Common myeloid progenitor, CD34-positive (primary cell): Measurements from ENCODE around the gene COL23A1.

ENCODE experiments used
- CTCF ChIA-PET: fragments of 350-600 bp; sonication (Branson Sonifier 250); formaldehyde crosslinking; loops from one replicate; lab custom pipeline; 2021; ENCODE audit warnings: antibody characterized with exemption; lab: Charles Lee
- POLR2A ChIA-PET: fragments of 350-600 bp; sonication (Branson Sonifier 250); formaldehyde crosslinking; loops from one replicate; lab custom pipeline; 2021; ENCODE audit warnings: antibody characterized with exemption; lab: Charles Lee
- DNase-seq, 3 donors: peaks; one replicate each; pipeline versions ENCODE4 v3.0.0 to v3.0.0-alpha.2; 2013
- H3K27ac ChIP-seq, 2 experiments: 1 replicate in 1 of 2; 2 replicates in 1 of 2; pipeline ENCODE4 v1.7.0; 2013; ENCODE audit warnings: inconsistent platforms in 2 of 2, low read length in 2 of 2, mild to moderate bottlenecking in 2 of 2, low read depth in 1 of 2, moderate library complexity in 1 of 2; ENCODE audit not compliant: severe bottlenecking in 2 of 2, insufficient read depth in 1 of 2, poor library complexity in 1 of 2
- H3K27me3 ChIP-seq, 5 experiments: replicated peaks in 2 of 5; 1 replicate in 3 of 5; 2 replicates in 2 of 5; pipeline versions ENCODE4 v1.6.1 to v1.7.0; 2013; ENCODE audit warnings: low read length in 4 of 5, mild to moderate bottlenecking in 2 of 5, moderate library complexity in 2 of 5, inconsistent platforms in 1 of 5; ENCODE audit not compliant: insufficient read depth in 5 of 5, control insufficient read depth in 4 of 5
- H3K36me3 ChIP-seq, 4 experiments: 1 replicate in 2 of 4; 2 replicates in 2 of 4; pipeline versions ENCODE4 v1.6.1 to v1.7.0; 2013; ENCODE audit warnings: low read length in 3 of 4, control low read depth in 1 of 4, mild to moderate bottlenecking in 1 of 4; ENCODE audit not compliant: control insufficient read depth in 4 of 4, insufficient read depth in 4 of 4
- H3K4me1 ChIP-seq, 4 experiments: 1 replicate in 3 of 4; 2 replicates in 1 of 4; pipeline versions ENCODE4 v1.6.1 to v1.7.1; 2013; ENCODE audit warnings: low read length in 3 of 4, mild to moderate bottlenecking in 3 of 4, control low read depth in 1 of 4, inconsistent platforms in 1 of 4, moderate library complexity in 1 of 4; ENCODE audit not compliant: control insufficient read depth in 4 of 4, insufficient read depth in 4 of 4; ENCODE audit errors: control extremely low read depth in 1 of 4
- H3K4me3 ChIP-seq, 7 experiments: 1 replicate in 4 of 7; 2 replicates in 3 of 7; pipeline versions ENCODE4 v1.5.1 to v1.7.0; 2013; ENCODE audit warnings: mild to moderate bottlenecking in 7 of 7, low read length in 6 of 7, moderate library complexity in 6 of 7, inconsistent platforms in 2 of 7, low read depth in 2 of 7, control low read depth in 1 of 7; ENCODE audit not compliant: insufficient read depth in 4 of 7, control insufficient read depth in 1 of 7; ENCODE audit errors: extremely low read depth in 1 of 7
- H3K9me3 ChIP-seq, 5 experiments: 1 replicate in 4 of 5; 2 replicates in 1 of 5; pipeline versions ENCODE4 v1.6.1 to v1.7.1; 2013; ENCODE audit warnings: low read length in 4 of 5, mild to moderate bottlenecking in 2 of 5, inconsistent platforms in 1 of 5, low read depth in 1 of 5, moderate library complexity in 1 of 5; ENCODE audit not compliant: control insufficient read depth in 4 of 5, insufficient read depth in 2 of 5; ENCODE audit errors: control extremely low read depth in 1 of 5
- WGBS: methylation state at CpG from one replicate; pipeline ENCODE4 v1.1.5; 2013; ENCODE audit not compliant: insufficient coverage; 5-methylcytosine and 5-hydroxymethylcytosine counted together

Gene COL23A1

GRCh38 chr5:178426326-178427130, 163.7 kb downstream of the COL23A1 start:
- Histone ChIP-seq H3K4me3 (no peak overlapping the region), H3K27me3 (peaks cover 0 to 2% (median 0%) of the 10 kb centered on the region in 5 experiments), H3K27ac (no peak overlapping the region), H3K9me3 (peaks cover 0 to 3% (median 0%) of the 10 kb centered on the region in 5 experiments), H3K36me3 (no peaks in the 10 kb centered on the region), H3K4me1 (no peaks in the 10 kb centered on the region)
- CTCF ChIA-PET = no interaction called here
- POLR2A ChIA-PET = no interaction called here
- 91% methylated on average over 24 of the region's 26 CpGs for WGBS
- no peak for DNase-seq

DNA sequence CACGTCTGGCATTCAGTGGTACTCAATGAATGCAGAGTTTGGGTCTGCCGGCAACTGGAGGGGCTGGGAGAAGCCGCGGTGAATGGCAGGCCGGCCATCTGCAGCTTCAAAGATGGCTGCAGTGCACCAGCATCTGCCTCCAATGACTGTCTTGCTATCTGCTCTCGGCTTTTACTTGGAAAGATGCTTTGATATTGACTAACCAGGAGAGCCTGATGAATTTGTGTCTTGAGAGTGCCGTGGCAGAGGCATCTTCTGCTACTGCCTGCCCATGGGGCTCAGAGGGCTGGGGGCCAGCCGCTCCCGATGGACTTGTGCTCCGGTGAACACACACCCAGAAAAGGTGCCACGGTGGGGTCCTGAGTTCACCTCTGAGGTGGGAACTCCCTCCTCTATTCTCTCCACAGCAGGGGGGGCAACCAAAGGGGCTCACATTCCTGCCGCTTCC, 164.5 kb downstream of the COL23A1 start:
- H3K9me3 ChIP-seq = no peaks in the 10 kb centered on the region
- no peak overlapping the region for H3K27ac ChIP-seq
- H3K27me3 ChIP-seq = peaks cover 0 to 2% (median 0%) of the 10 kb centered on the region in 5 experiments
- H3K36me3 ChIP-seq = no peaks in the 10 kb centered on the region
- 94% methylated on average over 11 of the region's 12 CpGs for WGBS
- no peaks in the 10 kb centered on the region for H3K4me1 ChIP-seq
- H3K4me3 ChIP-seq = no peak overlapping the region
- DNase-seq = no peak
- ChIA-PET POLR2A (no interaction called here), CTCF (no interaction called here)

GRCh38 chr5:178424810-178425177, 165.4 kb downstream of the COL23A1 start:
- DNase-seq = no peak
- H3K36me3 ChIP-seq = no peaks in the 10 kb centered on the region
- no peak overlapping the region for H3K27ac ChIP-seq
- 97% methylated on average over 10 of the region's 10 CpGs for WGBS
- POLR2A ChIA-PET = no interaction called here
- no peak overlapping the region for H3K4me3 ChIP-seq
- no peaks in the 10 kb centered on the region for H3K4me1 ChIP-seq
- H3K27me3 ChIP-seq = peaks cover 0 to 2% (median 0%) of the 10 kb centered on the region in 5 experiments
- no peaks in the 10 kb centered on the region for H3K9me3 ChIP-seq
- CTCF ChIA-PET = no interaction called here

DNA sequence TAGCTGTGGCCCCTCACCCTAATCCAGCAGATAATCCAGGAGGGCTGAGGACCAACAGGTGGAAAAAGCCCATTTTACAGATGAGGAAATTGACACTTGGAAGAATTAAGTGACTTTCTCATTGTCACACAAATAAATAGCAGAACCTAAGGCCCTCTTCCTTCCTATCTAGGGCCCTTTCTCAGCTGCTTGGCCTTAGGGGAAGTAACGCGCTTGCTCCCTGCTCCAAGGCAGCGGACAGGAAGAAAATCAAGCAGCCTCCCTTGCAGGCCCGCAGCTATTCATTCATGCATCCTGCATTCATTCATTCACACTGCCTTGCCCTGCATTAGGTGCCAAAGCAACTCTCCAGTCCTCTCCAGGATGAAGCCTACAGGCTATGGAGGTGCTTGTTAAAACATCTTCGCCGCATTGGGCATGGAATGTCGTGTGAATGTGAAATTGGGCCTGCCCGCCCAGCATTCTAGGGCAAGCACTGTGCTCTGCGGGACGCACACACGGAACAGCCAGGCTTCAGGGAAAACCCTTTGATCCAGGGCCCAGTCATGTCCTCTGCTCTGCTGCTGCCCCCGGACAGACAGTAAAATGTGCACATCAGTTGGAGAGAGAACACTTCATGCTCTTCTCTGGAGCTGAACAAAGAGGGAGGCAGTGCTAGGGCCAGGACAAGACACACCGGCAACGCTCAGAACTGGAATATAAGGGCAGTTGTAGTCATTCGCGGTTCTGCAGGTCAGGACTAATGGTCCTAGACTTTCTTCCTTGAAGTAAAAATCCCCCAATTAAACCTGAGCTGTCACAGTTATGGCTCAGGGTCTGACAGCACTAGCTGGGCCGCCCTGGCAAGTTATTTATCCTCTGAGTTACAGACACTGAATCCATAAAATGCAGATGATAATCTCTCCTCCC, 166.0 kb downstream of the COL23A1 start:
- no peaks in the 10 kb centered on the region for H3K36me3 ChIP-seq
- DNase-seq = no peak
- peaks cover 0 to 2% (median 0%) of the 10 kb centered on the region in 5 experiments for H3K27me3 ChIP-seq
- no peaks in the 10 kb centered on the region for H3K4me1 ChIP-seq
- no peaks in the 10 kb centered on the region for H3K9me3 ChIP-seq
- POLR2A ChIA-PET = no interaction called here
- CTCF ChIA-PET = no interaction called here
- H3K27ac ChIP-seq = no peak overlapping the region
- H3K4me3 ChIP-seq = no peak overlapping the region
- 93% methylated on average over 13 of the region's 17 CpGs for WGBS

GRCh38 chr5:178423431-178423830, 166.8 kb downstream of the COL23A1 start:
- no peaks in the 10 kb centered on the region for H3K4me1 ChIP-seq
- no peak for DNase-seq
- no peak overlapping the region for H3K27ac ChIP-seq
- H3K27me3 ChIP-seq = peaks cover 0 to 3% (median 0%) of the 10 kb centered on the region in 5 experiments
- H3K4me3 ChIP-seq = no peak overlapping the region
- ChIA-PET CTCF (no interaction called here), POLR2A (no interaction called here)
- no peaks in the 10 kb centered on the region for H3K36me3 ChIP-seq
- WGBS = 100% methylated on average over 11 of the region's 14 CpGs
- no peaks in the 10 kb centered on the region for H3K9me3 ChIP-seq

- Histone ChIP-seq H3K27me3 (peaks cover 0 to 3% (median 0%) of the 10 kb centered on the region in 5 experiments), H3K9me3 (no peaks in the 10 kb centered on the region), H3K4me1 (peaks cover 0 to 9% (median 6%) of the 10 kb centered on the region in 4 experiments), H3K27ac (no peak overlapping the region), H3K36me3 (no peaks in the 10 kb centered on the region), H3K4me3 (no peak overlapping the region)
- ChIA-PET POLR2A (no interaction called here), CTCF (no interaction called here)
- no peak for DNase-seq
- no CpG with 5 or more reads among the region's 11 CpGs for WGBS
These were observed 167.8 kb downstream of the COL23A1 start for GRCh38 chr5:178422400-178422775.
